Measurements from ENCODE around the gene TEKT2. TPM values are rescaled to one million over a fixed set of nuclear protein-coding genes. Genes with fewer than 3 reads are reported as not detected.
A peak's percentile ranks its signal among the peaks of the same experiment; 100 is the strongest.

TEKT2 gene
- total RNA-seq, 1 experiment from 2014 or later: 0.20 TPM

- no peak overlapping the region for H3K27ac Mint-ChIP-seq
- Histone ChIP-seq H4K91ac (ENCODE audit: insufficient read length, low read depth, low read length) (no peak overlapping the region), H3K27me3 (ENCODE audit: insufficient read depth, low read length) (no peaks in the 10 kb centered on the region), H3K18ac (ENCODE audit: insufficient read length, low read depth, low read length) (no peak overlapping the region), H2BK120ac (ENCODE audit: low read depth, low read length, poor library complexity, severe bottlenecking) (no peak overlapping the region), H4K20me1 (ENCODE audit: control insufficient read depth, insufficient read depth, insufficient read length) (no peaks in the 10 kb centered on the region), H3K4ac (ENCODE audit: low read depth, low read length) (no peak overlapping the region), H3T11ph (ENCODE audit: low read length) (no peak overlapping the region), H3K4me1 (ENCODE audit: insufficient read depth, low read length) (no peaks in the 10 kb centered on the region), H3K23me2 (ENCODE audit: insufficient read length, low read depth, low read length, poor library complexity, severe bottlenecking) (peaks cover 8% of the 10 kb centered on the region), H4K8ac (replicated peaks; ENCODE audit: insufficient read length, low read depth, low read length) (no peak overlapping the region), H3K9ac (ENCODE audit: extremely low read depth, insufficient read length, low read length) (no peak overlapping the region), H3K23ac (ENCODE audit: insufficient read length, low read depth, low read length) (no peak overlapping the region), H3K27ac (ENCODE audit: insufficient read length, low read depth, low read length) (no peak overlapping the region), H2BK12ac (ENCODE audit: insufficient read length, low read depth, low read length) (no peak overlapping the region), H3K79me1 (ENCODE audit: insufficient read depth, low read depth, low read length, poor library complexity, severe bottlenecking) (no peaks in the 10 kb centered on the region), H3K4me2 (ENCODE audit: insufficient read depth, insufficient read length, low read length) (no peak overlapping the region), H3K79me2 (ENCODE audit: insufficient read depth, low read length) (no peaks in the 10 kb centered on the region), H3K9me3 (ENCODE audit: control insufficient read depth, low read depth, low read length) (no peaks in the 10 kb centered on the region), H2BK15ac (ENCODE audit: low read depth, low read length) (no peak overlapping the region), H2BK5ac (ENCODE audit: insufficient read length, low read length) (no peak overlapping the region), H2BK20ac (ENCODE audit: low read depth, low read length, poor library complexity, severe bottlenecking) (no peak overlapping the region), H3K14ac (ENCODE audit: insufficient read depth, low read length) (no peak overlapping the region), H3K56ac (ENCODE audit: insufficient read length, low read depth, low read length) (no peak overlapping the region), H4K5ac (ENCODE audit: insufficient read length, low read depth, low read length) (no peak overlapping the region), H2AFZ (ENCODE audit: low read length) (no peak overlapping the region), H2AK5ac (ENCODE audit: insufficient read length, low read length) (no peak overlapping the region)
- TF ChIP-seq, protein P1, sequence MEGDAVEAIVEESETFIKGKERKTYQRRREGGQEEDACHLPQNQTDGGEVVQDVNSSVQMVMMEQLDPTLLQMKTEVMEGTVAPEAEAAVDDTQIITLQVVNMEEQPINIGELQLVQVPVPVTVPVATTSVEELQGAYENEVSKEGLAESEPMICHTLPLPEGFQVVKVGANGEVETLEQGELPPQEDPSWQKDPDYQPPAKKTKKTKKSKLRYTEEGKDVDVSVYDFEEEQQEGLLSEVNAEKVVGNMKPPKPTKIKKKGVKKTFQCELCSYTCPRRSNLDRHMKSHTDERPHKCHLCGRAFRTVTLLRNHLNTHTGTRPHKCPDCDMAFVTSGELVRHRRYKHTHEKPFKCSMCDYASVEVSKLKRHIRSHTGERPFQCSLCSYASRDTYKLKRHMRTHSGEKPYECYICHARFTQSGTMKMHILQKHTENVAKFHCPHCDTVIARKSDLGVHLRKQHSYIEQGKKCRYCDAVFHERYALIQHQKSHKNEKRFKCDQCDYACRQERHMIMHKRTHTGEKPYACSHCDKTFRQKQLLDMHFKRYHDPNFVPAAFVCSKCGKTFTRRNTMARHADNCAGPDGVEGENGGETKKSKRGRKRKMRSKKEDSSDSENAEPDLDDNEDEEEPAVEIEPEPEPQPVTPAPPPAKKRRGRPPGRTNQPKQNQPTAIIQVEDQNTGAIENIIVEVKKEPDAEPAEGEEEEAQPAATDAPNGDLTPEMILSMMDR (conservative IDR thresholded peaks at IDR 0.05): no peak
- no CpG with 5 or more reads among the region's 13 CpGs for WGBS (ENCODE audit: extremely low coverage, insufficient read length, low lambda C conversion rate)
- peaks cover 13 to 21% of the 10 kb centered on the region in 2 experiments for H3K4me1 Mint-ChIP-seq
- H3K27me3 Mint-ChIP-seq (ENCODE audit: low read depth): peaks cover 14% of the 10 kb centered on the region
- no peaks in the 10 kb centered on the region for H3K9me3 Mint-ChIP-seq
- no peak for DNase-seq
- H3K36me3 Mint-ChIP-seq (ENCODE audit: insufficient read depth in 1 of 3, low read depth in 3 of 3): no peaks in the 10 kb centered on the region
- H3K4me3 Mint-ChIP-seq: peak overlapping the region; percentile 68 to 81; a peak in 4 of 5 replicates
Observed at GRCh38 chr1:36083219-36083618, 675 bp upstream of the TEKT2 start.

Measured in H9 (cell line).